GM19468 (cell line): Measurements from ENCODE around the gene INPP5K.
A peak's percentile ranks its signal among the peaks of the same experiment; 100 is the strongest.
"Not testable (repeated sequence)": the region's sequence is repeated elsewhere in the genome, so short reads cannot be mapped to it uniquely, and the experiment has no call there.

Experiments
- ATAC-seq: cut with Tn5 transposase; IDR thresholded peaks from one replicate; pipeline ENCODE4 v1.9.1; 2021; ENCODE audit warnings: mild to moderate bottlenecking, moderate library complexity, moderate number of reproducible peaks; ENCODE audit not compliant: unreplicated experiment; ENCODE audit errors: extremely low read depth

INPP5K gene

GRCh38 chr17:1470071-1470754 is 46.2 kb downstream of the INPP5K start:
- ATAC-seq, result no peak

- ATAC-seq, result no peak
Measured at GRCh38 chr17:1469231-1469852, 47.1 kb downstream of the INPP5K start.

GRCh38 chr17:1467898-1468492 is 48.4 kb downstream of the INPP5K start:
- ATAC-seq, result no peak

GRCh38 chr17:1467258-1467657 is 49.2 kb downstream of the INPP5K start:
- no peak for ATAC-seq

- no peak for ATAC-seq
Measured at GRCh38 chr17:1464186-1464585, 52.2 kb downstream of the INPP5K start.

GRCh38 chr17:1462164-1463112 is 54.0 kb downstream of the INPP5K start:
- ATAC-seq, result no peak

- ATAC-seq, result no peak
Measured at GRCh38 chr17:1461198-1461944, 55.0 kb downstream of the INPP5K start.

- no peak for ATAC-seq
Measured at GRCh38 chr17:1460233-1460632, 56.2 kb downstream of the INPP5K start.

- peak; percentile 74 for ATAC-seq
Measured at GRCh38 chr17:1455797-1456599, 60.4 kb downstream of the INPP5K start, which contains the start of gene CRK. TSS of gene CRK (minus strand) at chr17:1456232. CDS start at chr17:1456117, 115 bp downstream.

- ATAC-seq, result peak; percentile 11
Measured at GRCh38 chr17:1455291-1455796, 61.1 kb downstream of the INPP5K start.

GRCh38 chr17:1454541-1454940 is 61.9 kb downstream of the INPP5K start:
- ATAC-seq, result no peak

GRCh38 chr17:1453694-1454093 is 62.7 kb downstream of the INPP5K start:
- not testable (repeated sequence) for ATAC-seq

- ATAC-seq, result no peak
Measured at GRCh38 chr17:1452836-1453235, 63.6 kb downstream of the INPP5K start.

- ATAC-seq, result not testable (repeated sequence)
Measured at GRCh38 chr17:1450261-1450660, 66.2 kb downstream of the INPP5K start.

- no peak for ATAC-seq
Measured at GRCh38 chr17:1449412-1449967, 66.9 kb downstream of the INPP5K start.

- no peak for ATAC-seq
Measured at GRCh38 chr17:1447052-1447451, 69.4 kb downstream of the INPP5K start.

GRCh38 chr17:1446201-1446600 is 70.2 kb downstream of the INPP5K start:
- ATAC-seq, result no peak

- ATAC-seq, result not testable (repeated sequence)
Measured at GRCh38 chr17:1445695-1446094, 70.7 kb downstream of the INPP5K start.
